ENCODE results near the gene KIF21A. TPM values are rescaled to one million over a fixed set of nuclear protein-coding genes. Genes with fewer than 3 reads are reported as not detected.

The KIF21A gene
- total RNA-seq, 1 donor from 2014 or later: 24.4 TPM

DNA sequence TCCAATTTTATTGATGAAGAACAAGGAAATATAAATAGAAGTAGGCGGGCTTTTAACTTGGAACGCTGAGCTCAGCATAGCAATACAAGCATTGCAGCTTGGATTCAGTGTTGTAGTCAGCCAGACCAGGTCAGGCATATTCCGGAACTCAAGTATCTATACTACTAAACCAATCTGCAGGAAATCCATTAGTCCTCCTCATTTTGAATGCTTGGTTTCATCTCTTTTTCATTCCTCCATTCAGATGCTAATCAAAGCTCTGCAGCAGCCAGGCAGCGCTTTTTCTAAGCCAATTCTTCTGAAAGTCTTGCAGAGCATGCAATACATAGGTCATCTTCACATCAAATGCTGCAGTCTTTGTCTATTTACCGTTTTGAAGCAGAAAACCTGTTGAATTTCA is 49.0 kb downstream of the KIF21A start:
- H3K27ac Mint-ChIP-seq: peak overlapping the region; percentile 28
- H3K36me3 Mint-ChIP-seq: no peaks in the 10 kb centered on the region
- H3K9me3 Mint-ChIP-seq: no peaks in the 10 kb centered on the region
- H3K27me3 Mint-ChIP-seq (ENCODE audit: low read depth): no peaks in the 10 kb centered on the region
- DNase-seq (ENCODE audit: low spot score in 2 of 2, unreplicated experiment in 2 of 2): no peak
- peaks cover 39% of the 10 kb centered on the region for H3K4me1 Mint-ChIP-seq
- TF ChIP-seq, protein P1, sequence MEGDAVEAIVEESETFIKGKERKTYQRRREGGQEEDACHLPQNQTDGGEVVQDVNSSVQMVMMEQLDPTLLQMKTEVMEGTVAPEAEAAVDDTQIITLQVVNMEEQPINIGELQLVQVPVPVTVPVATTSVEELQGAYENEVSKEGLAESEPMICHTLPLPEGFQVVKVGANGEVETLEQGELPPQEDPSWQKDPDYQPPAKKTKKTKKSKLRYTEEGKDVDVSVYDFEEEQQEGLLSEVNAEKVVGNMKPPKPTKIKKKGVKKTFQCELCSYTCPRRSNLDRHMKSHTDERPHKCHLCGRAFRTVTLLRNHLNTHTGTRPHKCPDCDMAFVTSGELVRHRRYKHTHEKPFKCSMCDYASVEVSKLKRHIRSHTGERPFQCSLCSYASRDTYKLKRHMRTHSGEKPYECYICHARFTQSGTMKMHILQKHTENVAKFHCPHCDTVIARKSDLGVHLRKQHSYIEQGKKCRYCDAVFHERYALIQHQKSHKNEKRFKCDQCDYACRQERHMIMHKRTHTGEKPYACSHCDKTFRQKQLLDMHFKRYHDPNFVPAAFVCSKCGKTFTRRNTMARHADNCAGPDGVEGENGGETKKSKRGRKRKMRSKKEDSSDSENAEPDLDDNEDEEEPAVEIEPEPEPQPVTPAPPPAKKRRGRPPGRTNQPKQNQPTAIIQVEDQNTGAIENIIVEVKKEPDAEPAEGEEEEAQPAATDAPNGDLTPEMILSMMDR (IDR thresholded peaks at IDR 0.05; ENCODE audit: unreplicated experiment): no peak
- no peak overlapping the region for H3K4me3 Mint-ChIP-seq

DNA sequence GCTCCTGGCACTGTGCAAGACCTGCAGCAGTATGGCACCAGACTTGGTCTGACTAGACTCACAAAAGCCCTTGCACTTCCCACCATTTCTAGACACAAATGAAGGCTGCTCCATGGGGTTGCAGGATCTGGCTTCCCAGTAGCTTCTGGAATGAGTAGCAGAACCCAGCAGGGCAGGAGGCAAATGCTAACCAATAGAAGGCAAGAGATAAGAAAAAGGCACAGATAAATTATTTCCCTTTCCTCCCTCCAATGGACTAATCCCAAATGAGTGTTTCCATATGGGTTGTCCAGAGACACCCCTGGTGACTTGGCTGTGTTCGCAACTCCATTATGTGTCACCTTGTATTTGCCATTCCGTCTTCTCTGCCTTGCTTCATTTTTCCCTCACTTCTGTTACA is 49.7 kb downstream of the KIF21A start:
- Mint-ChIP-seq H3K36me3 (no peaks in the 10 kb centered on the region), H3K27ac (peak overlapping the region; percentile 48), H3K27me3 (ENCODE audit: low read depth) (no peaks in the 10 kb centered on the region), H3K9me3 (no peaks in the 10 kb centered on the region), H3K4me1 (peaks cover 39% of the 10 kb centered on the region), H3K4me3 (no peak overlapping the region)
- no peak for DNase-seq (ENCODE audit: low spot score in 2 of 2, unreplicated experiment in 2 of 2)
- TF ChIP-seq, protein P1 (IDR thresholded peaks at IDR 0.05; ENCODE audit: unreplicated experiment): no peak

DNA sequence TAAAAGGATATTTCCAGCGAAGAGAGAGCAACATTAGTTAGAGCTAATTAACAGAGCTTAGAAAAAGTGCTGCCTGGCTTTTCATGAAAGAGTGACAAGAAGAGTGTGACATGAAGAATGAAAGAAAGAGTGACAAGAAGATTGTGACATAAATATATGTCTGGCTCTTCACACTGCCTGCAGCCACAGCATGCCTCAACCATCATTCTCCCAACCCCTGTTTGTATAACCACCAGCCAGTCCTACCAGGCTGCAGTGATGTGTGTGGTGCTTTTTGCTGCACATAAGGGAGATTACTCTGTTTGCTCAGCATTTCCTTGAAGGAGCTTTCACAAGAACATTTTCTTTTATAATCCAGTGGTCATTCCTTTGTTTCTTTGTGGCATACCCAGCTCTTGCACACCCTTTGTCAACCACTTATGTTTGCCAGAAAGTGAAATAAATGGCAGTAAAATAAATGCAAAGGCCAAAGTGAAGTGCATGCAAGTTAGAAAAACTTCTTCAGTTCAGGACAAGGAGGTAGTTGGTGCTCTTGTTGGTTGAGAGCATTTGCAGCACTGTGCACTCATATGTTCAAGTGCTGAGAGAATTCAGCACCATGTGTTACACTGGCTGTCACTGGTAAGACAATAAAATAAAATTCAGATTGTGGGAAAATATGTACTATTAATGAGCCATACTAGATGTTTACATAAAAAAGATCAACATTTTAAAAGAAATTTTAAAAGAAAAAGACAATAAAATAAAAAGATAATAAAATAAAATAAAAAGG is 50.6 kb downstream of the KIF21A start:
- no peaks in the 10 kb centered on the region for H3K36me3 Mint-ChIP-seq
- no peak for DNase-seq (ENCODE audit: low spot score in 2 of 2, unreplicated experiment in 2 of 2)
- H3K27me3 Mint-ChIP-seq (ENCODE audit: low read depth): no peaks in the 10 kb centered on the region
- TF ChIP-seq, protein P1 (IDR thresholded peaks at IDR 0.05; ENCODE audit: unreplicated experiment): no peak
- H3K9me3 Mint-ChIP-seq: no peaks in the 10 kb centered on the region
- H3K27ac Mint-ChIP-seq: peak overlapping the region; percentile 2
- H3K4me1 Mint-ChIP-seq: peaks cover 39% of the 10 kb centered on the region
- H3K4me3 Mint-ChIP-seq: no peak overlapping the region

DNA sequence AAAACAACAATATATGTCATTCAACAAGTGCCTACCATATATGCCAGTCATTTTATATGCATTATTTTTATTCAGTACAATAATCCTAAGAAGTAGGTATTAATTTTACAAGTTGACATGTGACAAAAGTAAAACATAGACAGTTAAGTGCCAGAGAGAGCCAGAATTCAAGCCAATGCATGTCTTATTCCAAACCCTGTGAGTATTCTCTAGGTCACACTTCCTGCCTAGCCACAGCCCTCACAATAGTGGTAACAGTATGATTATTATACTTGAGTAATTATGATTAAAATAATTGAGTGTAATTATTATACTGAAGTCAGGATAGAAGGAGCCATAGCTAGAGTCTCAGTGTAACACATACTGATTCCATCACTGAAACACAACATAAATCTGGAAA is 52.2 kb downstream of the KIF21A start:
- H3K27ac Mint-ChIP-seq: no peak overlapping the region
- no peaks in the 10 kb centered on the region for H3K27me3 Mint-ChIP-seq (ENCODE audit: low read depth)
- no peak overlapping the region for H3K4me3 Mint-ChIP-seq
- peaks cover 33% of the 10 kb centered on the region for H3K4me1 Mint-ChIP-seq
- DNase-seq (ENCODE audit: low spot score in 2 of 2, unreplicated experiment in 2 of 2): no peak
- no peaks in the 10 kb centered on the region for H3K36me3 Mint-ChIP-seq
- H3K9me3 Mint-ChIP-seq: no peaks in the 10 kb centered on the region
- TF ChIP-seq, protein P1 (IDR thresholded peaks at IDR 0.05; ENCODE audit: unreplicated experiment): no peak

DNA sequence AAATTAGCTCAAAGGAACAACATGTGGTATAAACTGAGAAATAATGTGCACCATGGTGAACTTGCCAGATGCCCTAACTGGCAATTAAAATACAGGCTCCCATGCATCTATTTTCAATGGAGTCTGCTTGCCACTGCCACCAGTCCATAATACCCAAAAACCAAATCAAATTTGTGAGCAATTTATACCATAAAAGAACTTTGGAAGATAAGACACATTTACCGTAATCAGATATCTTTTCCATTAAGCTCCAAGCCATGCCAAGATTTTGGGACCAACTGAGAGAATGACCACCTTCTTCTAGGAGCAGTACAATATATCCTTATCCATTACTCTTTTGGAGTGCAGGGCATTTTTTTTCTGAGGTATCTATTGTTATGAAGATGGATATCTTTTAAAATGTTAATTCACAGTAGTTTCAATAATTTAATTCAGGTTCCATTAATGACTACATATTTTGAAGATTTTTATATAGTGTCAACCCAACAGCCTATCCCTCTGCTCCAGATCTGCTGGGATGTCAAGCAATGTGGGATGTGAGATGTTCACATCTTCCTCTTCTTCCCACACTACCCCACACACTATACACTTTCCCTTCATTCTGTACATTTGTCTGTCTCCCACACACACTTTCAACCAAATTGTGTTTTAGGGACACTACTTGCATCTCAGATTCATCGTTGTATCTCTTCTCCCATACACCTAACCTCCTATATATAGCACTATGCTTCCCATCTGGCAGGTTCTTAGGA is 53.3 kb downstream of the KIF21A start:
- Mint-ChIP-seq H3K27me3 (ENCODE audit: low read depth) (no peaks in the 10 kb centered on the region), H3K9me3 (no peaks in the 10 kb centered on the region), H3K27ac (no peak overlapping the region), H3K4me3 (no peak overlapping the region), H3K4me1 (peaks cover 23% of the 10 kb centered on the region), H3K36me3 (no peaks in the 10 kb centered on the region)
- no peak for DNase-seq (ENCODE audit: low spot score in 2 of 2, unreplicated experiment in 2 of 2)
- TF ChIP-seq, protein P1 (IDR thresholded peaks at IDR 0.05; ENCODE audit: unreplicated experiment): no peak

Measured in mesothelial cell of epicardium (in vitro differentiated cells).